HG03025 (cell line): Measurements from ENCODE around the gene FAM25A.

Experiments
- ATAC-seq: cut with Tn5 transposase; IDR thresholded peaks from one replicate; pipeline ENCODE4 v1.9.1; 2021; ENCODE audit warnings: mild to moderate bottlenecking, moderate library complexity; ENCODE audit not compliant: unreplicated experiment, low FRiP score

The FAM25A gene

GRCh38 chr10:87058171-87058570 lies 38.1 kb downstream of the FAM25A start:
- no peak for ATAC-seq

- no peak for ATAC-seq
Observed at GRCh38 chr10:87059401-87059800, 39.3 kb downstream of the FAM25A start.

GRCh38 chr10:87060280-87060928 lies 40.3 kb downstream of the FAM25A start:
- no peak for ATAC-seq

- no peak for ATAC-seq
Observed at GRCh38 chr10:87064651-87065050, 44.6 kb downstream of the FAM25A start.

- ATAC-seq: no peak
Observed at GRCh38 chr10:87066178-87066577, 46.1 kb downstream of the FAM25A start.

- ATAC-seq: no peak
Observed at GRCh38 chr10:87066865-87067264, 46.8 kb downstream of the FAM25A start.

GRCh38 chr10:87068281-87068680 lies 48.2 kb downstream of the FAM25A start:
- no peak for ATAC-seq

GRCh38 chr10:87072449-87072848 lies 52.4 kb downstream of the FAM25A start:
- no peak for ATAC-seq
